Duodenal mucosa (tissue), 2 donors: Measurements from ENCODE around the gene SLC17A9.

Source experiments
- H3K27ac ChIP-seq: one replicate; pipeline ENCODE4 v1.7.0; 2013; ENCODE audit warnings: low read depth, low read length
- H3K27me3 ChIP-seq, 2 donors: one replicate each; pipeline ENCODE4 v1.7.0; 2013; ENCODE audit warnings: low read length in 2 of 2, control low read depth in 1 of 2; ENCODE audit not compliant: insufficient read depth in 2 of 2, control insufficient read depth in 1 of 2
- H3K36me3 ChIP-seq, 2 donors: one replicate each; pipeline ENCODE4 v1.7.0; 2013; ENCODE audit warnings: low read length in 2 of 2, control low read depth in 1 of 2; ENCODE audit not compliant: insufficient read depth in 2 of 2, control insufficient read depth in 1 of 2
- H3K4me1 ChIP-seq, 2 donors: one replicate each; pipeline ENCODE4 v1.7.0; 2013; ENCODE audit warnings: low read length in 2 of 2, control low read depth in 1 of 2; ENCODE audit not compliant: insufficient read depth in 2 of 2, control insufficient read depth in 1 of 2
- H3K4me3 ChIP-seq, 2 donors: one replicate each; pipeline ENCODE4 v1.7.0; 2013; ENCODE audit warnings: low read length in 2 of 2, low read depth in 1 of 2
- H3K9ac ChIP-seq, 2 donors: one replicate each; pipeline ENCODE4 v1.7.0; 2013; ENCODE audit warnings: low read length in 2 of 2, low read depth in 1 of 2
- H3K9me3 ChIP-seq, 2 donors: one replicate each; pipeline ENCODE4 v1.7.0; 2013; ENCODE audit warnings: low read length in 2 of 2, control low read depth in 1 of 2; ENCODE audit not compliant: control insufficient read depth in 1 of 2

Gene SLC17A9

DNA sequence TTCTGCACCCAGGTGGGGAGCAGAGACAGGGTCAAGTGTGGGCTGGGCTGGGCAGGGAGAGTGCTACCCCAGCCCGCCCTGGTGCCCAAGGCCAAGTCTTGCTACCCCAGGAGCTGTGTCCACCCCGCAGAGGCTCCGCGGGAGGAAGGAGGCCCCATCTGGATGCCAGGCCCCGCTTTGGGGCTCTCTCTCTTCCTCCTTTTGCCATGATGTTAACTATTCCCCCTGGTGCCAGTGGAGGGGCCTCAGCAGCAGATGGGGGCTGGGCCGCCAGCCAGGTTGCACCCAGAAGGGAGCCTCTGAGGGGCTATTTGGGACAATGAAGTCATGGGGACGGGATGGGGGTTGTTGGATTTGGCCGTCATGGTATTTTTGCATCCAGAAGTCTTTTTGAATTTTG is 9.3 kb downstream of the SLC17A9 start:
- H3K4me1 ChIP-seq: no peaks in the 10 kb centered on the region
- no peak overlapping the region for H3K4me3 ChIP-seq
- H3K36me3 ChIP-seq: peaks cover 0 to 10% of the 10 kb centered on the region in 2 donors
- H3K9me3 ChIP-seq: no peaks in the 10 kb centered on the region
- no peaks in the 10 kb centered on the region for H3K27me3 ChIP-seq
- H3K9ac ChIP-seq: no peak overlapping the region
- H3K27ac ChIP-seq: no peak overlapping the region

- Histone ChIP-seq H3K27me3 (no peaks in the 10 kb centered on the region), H3K9ac (no peak overlapping the region), H3K36me3 (peaks cover 0 to 7% of the 10 kb centered on the region in 2 donors), H3K9me3 (no peaks in the 10 kb centered on the region), H3K27ac (no peak overlapping the region), H3K4me3 (no peak overlapping the region), H3K4me1 (no peaks in the 10 kb centered on the region)
These were observed 9.8 kb downstream of the SLC17A9 start for GRCh38 chr20:62962221-62962879.

DNA sequence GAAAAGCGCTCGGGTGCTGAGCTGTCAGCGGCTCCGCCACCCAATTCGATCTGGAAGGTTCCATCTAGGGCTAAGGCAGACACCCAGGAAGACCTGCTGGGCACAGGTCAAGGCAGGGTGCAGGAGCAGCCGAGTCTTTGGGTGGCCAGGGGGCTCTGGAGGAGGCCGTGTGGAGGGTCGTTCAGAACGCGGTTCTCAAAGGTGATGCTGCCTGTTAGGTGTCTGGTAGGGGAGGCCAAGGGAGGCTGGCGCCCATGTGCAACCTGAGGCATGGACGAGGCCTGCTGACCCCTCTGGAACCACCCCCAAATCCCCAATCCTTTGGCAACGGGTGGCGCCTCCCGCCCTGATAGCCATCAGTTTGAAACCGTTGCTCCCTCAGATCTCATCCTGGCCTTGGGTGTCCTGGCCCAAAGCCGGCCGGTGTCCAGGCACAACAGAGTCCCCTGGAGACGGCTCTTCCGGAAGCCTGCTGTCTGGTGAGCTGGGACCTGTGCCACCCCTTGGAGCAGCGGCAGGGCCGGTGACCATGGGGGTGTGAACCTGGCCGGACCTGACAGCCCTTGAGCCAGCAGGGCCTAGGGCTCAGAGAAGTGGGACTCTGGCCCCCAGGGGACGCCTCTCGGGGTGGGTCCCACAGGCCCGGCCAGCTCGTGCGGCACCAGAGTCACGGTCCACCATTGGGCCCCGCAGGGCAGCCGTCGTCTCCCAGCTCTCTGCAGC is 10.5 kb downstream of the SLC17A9 start:
- Histone ChIP-seq H3K27me3 (no peaks in the 10 kb centered on the region), H3K27ac (no peak overlapping the region), H3K9me3 (no peaks in the 10 kb centered on the region), H3K4me1 (no peaks in the 10 kb centered on the region), H3K36me3 (peaks cover 0 to under 1% of the 10 kb centered on the region in 2 donors), H3K4me3 (no peak overlapping the region), H3K9ac (no peak overlapping the region)

DNA sequence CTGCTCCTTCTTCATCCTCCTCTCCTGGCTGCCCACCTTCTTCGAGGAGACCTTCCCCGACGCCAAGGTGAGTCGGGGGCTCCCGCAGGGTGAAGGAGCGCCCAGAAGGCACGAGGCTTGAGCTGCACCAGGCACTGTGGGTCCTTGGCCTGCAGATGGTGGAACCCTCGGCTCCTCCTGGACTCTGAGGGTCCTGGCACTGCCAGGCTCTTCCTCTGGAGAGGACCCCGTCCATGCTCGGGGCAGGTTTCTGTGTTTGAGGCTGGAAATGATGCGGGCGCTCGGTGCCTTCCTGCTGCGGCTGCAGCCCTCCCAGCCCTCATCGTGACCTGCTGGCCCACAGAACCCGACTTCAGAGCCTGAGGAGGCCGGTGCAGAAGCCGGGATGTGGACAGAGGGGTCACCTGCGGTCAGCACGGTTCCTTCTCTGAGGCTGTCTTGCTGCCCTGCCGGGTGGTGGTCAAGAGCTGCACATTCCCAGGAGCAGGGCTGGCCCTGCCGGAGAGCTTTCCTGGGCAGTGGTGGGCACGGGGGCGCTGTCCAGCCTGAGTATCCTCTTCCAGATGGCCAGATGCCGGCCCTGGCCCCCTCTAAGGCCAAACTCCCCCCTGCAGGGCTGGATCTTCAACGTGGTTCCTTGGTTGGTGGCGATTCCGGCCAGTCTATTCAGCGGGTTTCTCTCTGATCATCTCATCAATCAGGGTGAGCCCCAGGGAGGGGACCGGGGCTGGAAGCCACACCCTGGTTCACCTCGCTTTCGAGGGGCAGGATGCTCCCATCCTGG is 11.3 kb downstream of the SLC17A9 start:
- Histone ChIP-seq H3K36me3 (no peaks in the 10 kb centered on the region), H3K9me3 (no peaks in the 10 kb centered on the region), H3K27ac (no peak overlapping the region), H3K27me3 (peaks cover 0 to 3% of the 10 kb centered on the region in 2 donors), H3K4me1 (no peaks in the 10 kb centered on the region), H3K9ac (no peak overlapping the region), H3K4me3 (no peak overlapping the region)

- no peak overlapping the region for H3K9ac ChIP-seq
- no peaks in the 10 kb centered on the region for H3K9me3 ChIP-seq
- peaks cover 0 to 7% of the 10 kb centered on the region in 2 donors for H3K27me3 ChIP-seq
- no peak overlapping the region for H3K4me3 ChIP-seq
- no peaks in the 10 kb centered on the region for H3K4me1 ChIP-seq
- H3K36me3 ChIP-seq: no peaks in the 10 kb centered on the region
- H3K27ac ChIP-seq: no peak overlapping the region
These were observed 12.2 kb downstream of the SLC17A9 start for GRCh38 chr20:62964700-62965099.

DNA sequence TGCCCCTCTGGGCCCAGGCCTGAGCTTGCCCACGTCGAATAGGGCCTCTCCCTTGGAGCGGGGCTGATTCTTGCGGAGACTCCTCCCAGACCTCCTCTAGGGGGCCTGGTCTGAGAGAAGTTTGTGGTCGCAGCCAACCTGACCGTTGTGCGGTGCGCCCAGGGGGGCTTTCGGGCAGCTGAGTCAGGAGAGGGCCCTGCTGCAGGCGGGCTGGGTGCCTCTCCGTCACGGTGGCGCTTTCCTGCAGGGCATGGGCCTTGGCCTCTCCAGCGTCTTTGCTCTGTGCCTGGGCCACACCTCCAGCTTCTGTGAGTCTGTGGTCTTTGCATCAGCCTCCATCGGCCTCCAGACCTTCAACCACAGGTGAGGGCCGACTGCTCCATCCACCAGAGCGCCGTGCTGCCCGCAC is 12.9 kb downstream of the SLC17A9 start:
- Histone ChIP-seq H3K4me1 (no peaks in the 10 kb centered on the region), H3K36me3 (no peaks in the 10 kb centered on the region), H3K4me3 (no peak overlapping the region), H3K27ac (no peak overlapping the region), H3K9me3 (no peaks in the 10 kb centered on the region), H3K27me3 (peaks cover 0 to 7% of the 10 kb centered on the region in 2 donors), H3K9ac (no peak overlapping the region)

GRCh38 chr20:62966212-62967148 is 14.0 kb downstream of the SLC17A9 start:
- Histone ChIP-seq H3K9ac (no peak overlapping the region), H3K4me1 (no peaks in the 10 kb centered on the region), H3K4me3 (no peak overlapping the region), H3K27me3 (peaks cover 5 to 7% of the 10 kb centered on the region in 2 donors), H3K9me3 (no peaks in the 10 kb centered on the region), H3K36me3 (no peaks in the 10 kb centered on the region), H3K27ac (no peak overlapping the region)

- Histone ChIP-seq H3K9ac (no peak overlapping the region), H3K36me3 (no peaks in the 10 kb centered on the region), H3K27ac (no peak overlapping the region), H3K4me1 (peaks cover 0 to under 1% of the 10 kb centered on the region in 2 donors), H3K4me3 (no peak overlapping the region), H3K27me3 (peaks cover 7% of the 10 kb centered on the region in 2 donors), H3K9me3 (no peaks in the 10 kb centered on the region)
These were observed 14.6 kb downstream of the SLC17A9 start for GRCh38 chr20:62967149-62967501.

DNA sequence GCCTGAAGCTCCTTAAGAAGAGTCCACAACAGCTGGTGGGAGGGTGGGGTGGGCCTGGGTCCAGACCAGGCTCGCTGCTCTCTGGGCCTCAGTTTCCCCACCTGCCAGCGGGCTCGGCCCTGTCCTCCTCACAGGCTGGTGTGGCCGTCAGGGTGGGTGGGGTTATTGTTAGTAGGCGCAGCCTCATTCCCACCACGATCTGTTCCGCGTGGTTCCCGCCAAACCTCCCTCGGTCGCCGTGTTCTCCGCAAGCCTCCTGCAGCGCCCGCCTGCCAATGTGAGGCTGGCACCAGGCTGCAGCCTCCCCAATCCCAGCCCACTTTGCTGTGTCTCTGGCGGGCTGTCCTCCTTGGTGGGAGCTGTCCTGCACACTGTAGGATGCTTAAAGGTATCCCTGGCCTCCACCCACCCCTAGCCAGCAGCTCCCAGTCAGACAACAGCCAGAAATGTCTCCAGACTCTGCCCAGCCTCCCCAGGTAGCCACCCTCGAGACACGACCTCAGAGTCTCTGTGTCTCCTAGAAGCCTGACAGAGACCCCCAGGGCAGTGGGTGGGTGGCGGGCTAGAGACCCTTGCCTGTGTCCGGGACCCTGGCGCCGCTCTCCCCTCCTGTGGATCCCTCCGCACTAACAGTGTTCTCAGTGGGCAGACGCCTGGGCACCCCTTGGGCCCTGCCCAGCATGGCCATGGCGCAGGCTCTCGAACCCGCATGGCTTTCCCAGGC is 15.3 kb downstream of the SLC17A9 start:
- H3K36me3 ChIP-seq: no peaks in the 10 kb centered on the region
- no peaks in the 10 kb centered on the region for H3K9me3 ChIP-seq
- peaks cover 4 to 7% of the 10 kb centered on the region in 2 donors for H3K4me1 ChIP-seq
- H3K27me3 ChIP-seq: peaks cover 10 to 13% of the 10 kb centered on the region in 2 donors
- no peak overlapping the region for H3K27ac ChIP-seq
- no peak overlapping the region for H3K4me3 ChIP-seq
- H3K9ac ChIP-seq: no peak overlapping the region
